Stomach smooth muscle (tissue), 2 donors: ENCODE data around the gene ABL1.

ENCODE experiments used
- H3K27ac ChIP-seq: one replicate; pipeline ENCODE4 v1.7.0; 2013; ENCODE audit warnings: mild to moderate bottlenecking, low read length, inconsistent platforms
- H3K27me3 ChIP-seq, 2 donors: one replicate each; pipeline ENCODE4 v1.7.0; 2013; ENCODE audit warnings: low read length in 2 of 2; ENCODE audit not compliant: insufficient read depth in 2 of 2, control insufficient read depth in 1 of 2
- H3K36me3 ChIP-seq, 2 donors: one replicate each; pipeline ENCODE4 v1.7.0; 2013; ENCODE audit warnings: low read length in 2 of 2; ENCODE audit not compliant: control insufficient read depth in 2 of 2, insufficient read depth in 2 of 2
- H3K4me1 ChIP-seq: one replicate; pipeline ENCODE4 v1.7.0; 2013; ENCODE audit warnings: low read length; ENCODE audit not compliant: control insufficient read depth, insufficient read depth
- H3K4me3 ChIP-seq, 2 donors: one replicate each; pipeline ENCODE4 v1.7.0; 2013; ENCODE audit warnings: low read length in 2 of 2
- H3K9ac ChIP-seq, 2 donors: one replicate each; pipeline ENCODE4 v1.7.0; 2013; ENCODE audit warnings: low read length in 2 of 2, mild to moderate bottlenecking in 1 of 2
- H3K9me3 ChIP-seq, 2 donors: one replicate each; pipeline ENCODE4 v1.7.0; 2013; ENCODE audit warnings: low read length in 2 of 2; ENCODE audit not compliant: control insufficient read depth in 2 of 2
- donor health status: healthy.
- donor health status: Pancreatic carcinoma.

ABL1 gene

DNA sequence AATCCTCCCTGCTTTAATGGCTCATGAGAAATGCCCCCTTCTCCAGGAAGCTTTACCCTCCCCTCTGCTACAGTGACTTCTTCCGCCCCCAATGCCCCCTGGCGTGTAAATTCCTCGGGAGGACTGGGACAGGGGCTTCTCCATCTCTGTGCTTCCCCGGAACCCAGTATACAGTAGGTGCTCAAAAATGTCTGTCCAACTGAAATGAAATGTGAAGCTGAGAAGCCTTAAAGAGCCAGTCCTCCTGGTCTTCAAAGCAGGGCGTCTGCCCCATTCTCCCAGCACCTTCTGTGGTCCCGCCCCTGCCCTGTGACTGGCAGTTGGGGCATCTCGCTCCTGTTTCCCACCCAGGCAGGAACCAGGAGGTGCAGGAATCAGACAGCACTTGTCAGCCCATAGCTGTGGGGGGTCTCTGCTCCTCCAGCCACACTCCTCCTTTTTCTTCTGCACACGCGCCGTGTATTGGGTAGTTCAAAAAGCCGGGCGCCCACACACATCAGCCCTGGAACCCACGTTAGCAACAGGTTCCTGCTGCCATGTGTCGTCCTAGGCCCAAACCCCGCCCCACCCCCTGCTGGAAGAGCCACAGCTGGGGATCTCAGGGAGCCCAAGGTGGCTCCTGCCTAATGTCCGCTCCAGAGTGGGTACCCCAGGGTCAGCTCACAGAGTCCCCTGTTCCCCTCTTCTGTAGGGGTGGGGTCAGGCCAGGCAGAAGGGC lies 88.0 kb downstream of the ABL1 start:
- Histone ChIP-seq H3K9ac (no peak overlapping the region), H3K36me3 (no peaks in the 10 kb centered on the region)

DNA sequence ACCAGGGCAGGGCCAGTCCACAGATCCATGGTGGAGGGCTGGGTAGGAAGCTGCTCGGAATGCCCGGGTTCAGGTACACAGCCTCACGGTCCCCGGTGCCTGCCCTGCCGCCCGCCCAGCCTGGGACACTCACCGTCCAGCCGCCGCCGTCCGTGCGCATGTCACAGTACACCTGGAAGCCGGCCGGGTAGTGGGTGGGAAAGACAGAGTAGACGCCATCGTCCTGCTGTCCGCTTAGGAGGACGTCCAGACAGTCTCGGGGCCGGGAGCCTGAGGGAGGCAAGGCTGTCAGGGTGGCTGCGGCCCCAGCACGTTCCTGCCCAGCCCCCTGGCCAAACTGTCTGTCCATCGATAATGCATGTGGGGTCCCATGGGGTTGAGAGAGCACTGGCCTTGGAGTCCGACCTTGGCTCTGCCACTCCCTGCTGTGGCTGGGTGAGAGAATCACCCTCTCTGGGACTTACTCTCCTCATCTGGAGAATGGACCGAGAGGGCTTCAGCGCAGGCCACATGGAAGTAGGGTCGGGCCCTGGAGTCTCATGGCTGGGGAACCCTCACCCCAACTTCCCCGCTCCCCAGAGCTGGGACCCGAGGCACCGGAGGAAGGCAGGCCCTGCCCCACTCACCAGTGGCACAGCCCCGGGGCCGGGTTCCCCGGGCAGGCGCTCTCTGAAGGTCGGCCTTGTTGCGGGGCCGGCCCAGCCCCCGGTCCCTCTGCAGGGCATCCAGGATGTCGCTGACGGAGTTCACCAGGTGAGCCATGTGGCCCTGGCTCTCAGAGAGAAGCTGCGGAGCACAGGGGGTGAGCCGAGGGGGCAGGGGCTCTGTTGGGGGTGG lies 88.8 kb downstream of the ABL1 start:
- H3K36me3 ChIP-seq = no peaks in the 10 kb centered on the region
- H3K4me3 ChIP-seq = no peak overlapping the region
- H3K4me1 ChIP-seq = peaks cover 3% of the 10 kb centered on the region
- H3K9me3 ChIP-seq = no peaks in the 10 kb centered on the region
- H3K27ac ChIP-seq = no peak overlapping the region
- peaks cover 4 to 8% of the 10 kb centered on the region in 2 donors for H3K27me3 ChIP-seq
- H3K9ac ChIP-seq = no peak overlapping the region

More for the DNA sequence above, 88.0 kb downstream of the ABL1 start:
- peaks cover 3% of the 10 kb centered on the region for H3K4me1 ChIP-seq
- H3K4me3 ChIP-seq = no peak overlapping the region
- no peak overlapping the region for H3K27ac ChIP-seq
- peaks cover 6 to 8% of the 10 kb centered on the region in 2 donors for H3K27me3 ChIP-seq
- no peaks in the 10 kb centered on the region for H3K9me3 ChIP-seq

- Histone ChIP-seq H3K9ac (no peak overlapping the region), H3K4me1 (no peaks in the 10 kb centered on the region), H3K27ac (no peak overlapping the region), H3K27me3 (peaks cover 4 to 8% of the 10 kb centered on the region in 2 donors), H3K4me3 (no peak overlapping the region), H3K9me3 (no peaks in the 10 kb centered on the region), H3K36me3 (no peaks in the 10 kb centered on the region)
Observed at GRCh38 chr9:130924448-130924788, 89.4 kb downstream of the ABL1 start.

GRCh38 chr9:130925050-130925678 lies 90.1 kb downstream of the ABL1 start:
- H3K27ac ChIP-seq = no peak overlapping the region
- peaks cover 4 to 8% of the 10 kb centered on the region in 2 donors for H3K27me3 ChIP-seq
- no peak overlapping the region for H3K4me3 ChIP-seq
- no peaks in the 10 kb centered on the region for H3K4me1 ChIP-seq
- no peaks in the 10 kb centered on the region for H3K9me3 ChIP-seq
- no peaks in the 10 kb centered on the region for H3K36me3 ChIP-seq
- no peak overlapping the region for H3K9ac ChIP-seq

DNA sequence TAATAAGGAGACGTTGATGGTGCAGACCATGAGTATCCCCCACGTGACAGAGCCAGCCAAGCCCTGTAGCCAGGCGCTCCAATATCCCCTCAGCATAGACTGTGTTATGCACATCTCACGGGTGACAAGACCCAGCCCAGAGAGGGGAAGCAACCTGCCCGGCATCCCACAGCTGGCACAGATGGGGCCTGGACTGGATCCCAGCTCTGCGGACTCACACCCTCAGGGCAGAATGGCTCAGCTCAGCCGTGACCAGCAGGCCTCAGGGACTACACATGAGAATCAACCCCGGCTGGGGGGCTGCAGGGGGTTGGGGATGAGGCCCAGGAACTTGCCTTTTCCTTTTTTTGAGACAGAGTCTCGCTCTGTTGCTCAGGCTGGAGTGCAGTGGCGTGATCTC lies 92.3 kb downstream of the ABL1 start:
- Histone ChIP-seq H3K9me3 (no peaks in the 10 kb centered on the region), H3K9ac (no peak overlapping the region), H3K36me3 (no peaks in the 10 kb centered on the region), H3K27ac (no peak overlapping the region), H3K4me1 (no peaks in the 10 kb centered on the region), H3K27me3 (peaks cover 4% of the 10 kb centered on the region in 2 donors), H3K4me3 (no peak overlapping the region)

DNA sequence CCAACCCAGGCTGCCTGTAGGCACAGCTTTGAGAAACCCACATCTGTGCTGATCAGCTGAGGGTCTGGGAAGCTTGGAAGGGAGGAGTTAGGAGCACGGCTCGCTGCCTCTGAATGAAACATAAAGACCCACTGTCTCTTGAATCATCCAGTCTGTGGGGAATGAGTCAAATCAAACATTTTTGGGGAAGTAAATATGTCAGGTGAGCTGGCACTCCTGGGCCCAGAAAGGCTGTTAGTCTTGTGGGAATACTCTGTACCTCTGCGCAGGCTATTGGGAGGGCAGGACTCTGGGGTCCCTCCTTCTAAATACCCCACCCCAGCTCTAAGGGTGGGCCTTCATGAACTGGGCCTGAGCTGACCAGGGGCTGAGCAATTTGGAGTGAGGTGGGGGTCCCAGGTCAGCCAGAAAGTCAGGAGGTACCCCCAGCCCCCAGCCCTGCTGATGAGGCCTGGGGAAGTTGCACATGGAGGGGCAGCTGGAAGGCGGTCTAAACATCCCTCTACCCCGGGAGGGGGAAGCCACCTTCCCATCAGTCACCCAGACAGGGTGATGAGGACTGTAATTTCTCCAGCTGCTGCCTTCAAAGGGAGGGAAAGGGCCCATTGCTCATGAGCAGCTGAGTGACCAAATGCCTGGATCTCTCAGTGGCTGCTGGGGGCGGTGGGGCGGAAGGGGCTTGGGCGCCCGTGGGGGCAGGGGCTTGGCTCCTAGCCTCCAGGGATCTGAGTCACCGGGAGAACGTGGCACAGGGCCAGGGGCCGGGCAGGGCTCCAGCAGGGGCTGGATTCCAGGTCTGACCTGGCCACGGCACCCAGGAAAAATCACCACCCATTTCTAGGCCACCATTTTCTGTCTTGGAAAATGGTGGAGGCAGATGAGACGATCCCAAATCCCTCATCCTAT lies 93.2 kb downstream of the ABL1 start:
- H3K4me1 ChIP-seq = peaks cover 8% of the 10 kb centered on the region
- H3K27me3 ChIP-seq = peaks cover 5 to 10% of the 10 kb centered on the region in 2 donors
- no peaks in the 10 kb centered on the region for H3K36me3 ChIP-seq
- H3K9me3 ChIP-seq = no peaks in the 10 kb centered on the region
- no peak overlapping the region for H3K4me3 ChIP-seq
- H3K9ac ChIP-seq = no peak overlapping the region
- no peak overlapping the region for H3K27ac ChIP-seq

- Histone ChIP-seq H3K4me1 (peaks cover 10% of the 10 kb centered on the region), H3K9ac (no peak overlapping the region), H3K27me3 (peaks cover 15 to 20% of the 10 kb centered on the region in 2 donors), H3K27ac (no peak overlapping the region), H3K36me3 (no peaks in the 10 kb centered on the region), H3K9me3 (no peaks in the 10 kb centered on the region), H3K4me3 (no peak overlapping the region)
Observed at GRCh38 chr9:130929571-130930038, 94.6 kb downstream of the ABL1 start.

DNA sequence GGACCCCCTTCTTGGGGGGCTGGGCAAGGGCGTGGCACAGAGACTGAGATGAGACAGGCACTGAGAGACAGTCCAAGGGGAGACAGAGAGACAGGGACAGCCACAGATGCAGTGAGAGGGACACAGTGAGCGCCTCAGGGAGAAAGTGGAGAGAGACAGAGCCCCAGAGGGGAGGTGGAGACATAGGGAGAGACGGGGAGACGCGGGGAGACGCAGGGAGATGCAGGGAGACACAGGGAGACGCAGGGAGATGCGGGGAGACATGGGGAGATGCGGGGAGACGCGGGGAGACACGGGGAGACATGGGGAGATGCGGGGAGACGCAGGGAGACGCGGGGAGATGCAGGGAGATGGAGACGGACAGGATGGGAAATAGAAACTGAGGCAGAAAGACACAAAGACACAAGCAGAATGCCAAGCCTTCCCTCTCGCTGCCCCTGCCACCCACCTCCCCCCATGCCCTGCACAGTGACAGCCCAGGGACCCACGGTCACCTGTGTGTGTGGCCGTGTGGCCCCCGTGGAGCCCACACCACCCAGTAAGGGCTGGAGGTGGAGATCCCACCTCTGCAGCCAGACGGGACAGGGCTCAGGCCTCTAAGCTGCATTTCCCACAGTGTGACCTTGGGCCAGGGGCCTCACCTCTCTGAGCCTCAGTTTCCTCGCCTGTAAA lies 95.2 kb downstream of the ABL1 start:
- Histone ChIP-seq H3K27me3 (peaks cover 22 to 26% of the 10 kb centered on the region in 2 donors), H3K4me3 (no peak overlapping the region), H3K9me3 (no peaks in the 10 kb centered on the region), H3K9ac (no peak overlapping the region), H3K27ac (no peak overlapping the region), H3K4me1 (peaks cover 10% of the 10 kb centered on the region), H3K36me3 (no peaks in the 10 kb centered on the region)

GRCh38 chr9:130930804-130931349 lies 95.8 kb downstream of the ABL1 start:
- Histone ChIP-seq H3K9ac (no peak overlapping the region), H3K4me1 (peaks cover 10% of the 10 kb centered on the region), H3K4me3 (no peak overlapping the region)

More at GRCh38 chr9:130930804-130931349, 95.8 kb downstream of the ABL1 start:
- peaks cover 25 to 27% of the 10 kb centered on the region in 2 donors for H3K27me3 ChIP-seq
- no peak overlapping the region for H3K27ac ChIP-seq
- no peaks in the 10 kb centered on the region for H3K9me3 ChIP-seq
- H3K36me3 ChIP-seq = no peaks in the 10 kb centered on the region
